SK-N-MC (cell line): ENCODE data around the gene ACAP2.
"Not testable (repeated sequence)": the region's sequence is repeated elsewhere in the genome, so short reads cannot be mapped to it uniquely, and the experiment has no call there.

Source experiments
- DNase-seq: peaks from one replicate; pipeline ENCODE4 v3.0.0-alpha.2; 2011; ENCODE audit warnings: low read depth, low spot score
- H3K27ac ChIP-seq: fragments of 200-600 bp; sonication (generic); 2 replicates; pipeline ENCODE4 v1.5.1; 2016; ENCODE audit warnings: mixed run types
- H3K36me3 ChIP-seq: fragments of 200-600 bp; sonication (generic); 2 replicates; pipeline ENCODE4 v1.6.1; 2017; ENCODE audit warnings: antibody characterized with exemption, low read length, mixed read lengths; ENCODE audit not compliant: insufficient read depth
- H3K4me3 ChIP-seq: fragments of 200-600 bp; sonication (generic); 2 replicates; pipeline ENCODE4 v1.5.1; 2016
- H3K9ac ChIP-seq: fragments of 200-600 bp; sonication (generic); 2 replicates; pipeline ENCODE4 v1.8.0; 2017; ENCODE audit warnings: mixed run types, mixed read lengths; ENCODE audit not compliant: insufficient read length
- H3K9me3 ChIP-seq: fragments of 200-600 bp; sonication (generic); 2 replicates; pipeline ENCODE4 v1.6.1; 2017; ENCODE audit warnings: low read depth, mild to moderate bottlenecking, antibody characterized with exemption, low read length, moderate library complexity, mixed read lengths
- EZH2 ChIP-seq: fragments of 200-600 bp; sonication (generic); IDR thresholded peaks from one replicate; pipeline ENCODE4 v1.6.1; 2017; ENCODE audit warnings: antibody characterized with exemption
- FOXP2 ChIP-seq: optimal IDR thresholded peaks from 2 replicates; pipeline ENCODE3; 2011; ENCODE audit warnings: mild to moderate bottlenecking, moderate library complexity; ENCODE audit not compliant: insufficient read depth; ENCODE audit errors: extremely low read length, control extremely low read depth
- POLR2AphosphoS5 ChIP-seq: IDR thresholded peaks from 2 replicates; pipeline ENCODE4 v1.6.1; 2012; ENCODE audit warnings: mild to moderate bottlenecking, low read depth, low read length, borderline replicate concordance

The ACAP2 gene

GRCh38 chr3:195386739-195387138 lies 56.1 kb downstream of the ACAP2 start:
- Histone ChIP-seq H3K36me3 (peaks cover 4% of the 10 kb centered on the region), H3K9me3 (no peaks in the 10 kb centered on the region), H3K9ac (no peak overlapping the region), H3K4me3 (no peak overlapping the region), H3K27ac (no peak overlapping the region)
- no peak for DNase-seq
- TF ChIP-seq EZH2 (no peak), FOXP2 (no peak), POLR2AphosphoS5 (no peak)

GRCh38 chr3:195385526-195385925 lies 57.3 kb downstream of the ACAP2 start:
- Histone ChIP-seq H3K27ac (peak overlapping the region; percentile 4; the same call in 1 of the 2 replicates), H3K36me3 (peaks cover 16% of the 10 kb centered on the region), H3K4me3 (peak overlapping the region; percentile 2; the same call in 1 of the 2 replicates), H3K9ac (no peak overlapping the region), H3K9me3 (no peaks in the 10 kb centered on the region)
- TF ChIP-seq FOXP2: no peak
- no peak for TF ChIP-seq POLR2AphosphoS5
- TF ChIP-seq EZH2: no peak
- no peak for DNase-seq

GRCh38 chr3:195384952-195385351 lies 57.9 kb downstream of the ACAP2 start:
- Histone ChIP-seq H3K9me3 (no peaks in the 10 kb centered on the region), H3K36me3 (peaks cover 20% of the 10 kb centered on the region), H3K4me3 (no peak overlapping the region), H3K9ac (no peak overlapping the region), H3K27ac (peak overlapping the region; percentile 4; the same call in 1 of the 2 replicates)
- TF ChIP-seq FOXP2 (no peak), EZH2 (no peak), POLR2AphosphoS5 (no peak)
- DNase-seq: no peak

GRCh38 chr3:195372220-195372619 lies 70.6 kb downstream of the ACAP2 start:
- Histone ChIP-seq H3K4me3 (no peak overlapping the region), H3K9me3 (no peaks in the 10 kb centered on the region), H3K36me3 (peaks cover 16% of the 10 kb centered on the region), H3K9ac (no peak overlapping the region), H3K27ac (no peak overlapping the region)
- TF ChIP-seq FOXP2 (no peak), EZH2 (no peak), POLR2AphosphoS5 (no peak)
- DNase-seq: no peak

- TF ChIP-seq EZH2 (no peak), FOXP2 (no peak), POLR2AphosphoS5 (no peak)
- no peak overlapping the region for H3K9ac ChIP-seq
- no peaks in the 10 kb centered on the region for H3K9me3 ChIP-seq
- no peak for DNase-seq
- peaks cover 30% of the 10 kb centered on the region for H3K36me3 ChIP-seq
- H3K4me3 ChIP-seq: no peak overlapping the region
- H3K27ac ChIP-seq: peak overlapping the region; percentile 3; the same call in 1 of the 2 replicates
Observed at GRCh38 chr3:195366200-195366925, 76.5 kb downstream of the ACAP2 start.

GRCh38 chr3:195365371-195365770 lies 77.4 kb downstream of the ACAP2 start:
- no peaks in the 10 kb centered on the region for H3K9me3 ChIP-seq
- peaks cover 28% of the 10 kb centered on the region for H3K36me3 ChIP-seq
- no peak overlapping the region for H3K27ac ChIP-seq
- no peak overlapping the region for H3K4me3 ChIP-seq
- H3K9ac ChIP-seq: no peak overlapping the region
- TF ChIP-seq FOXP2 (no peak), EZH2 (no peak), POLR2AphosphoS5 (no peak)
- no peak for DNase-seq

- not testable (repeated sequence) for H3K36me3 ChIP-seq, H3K27ac ChIP-seq, H3K4me3 ChIP-seq, H3K9me3 ChIP-seq, H3K9ac ChIP-seq, DNase-seq
Observed at GRCh38 chr3:195357797-195358196, 85.0 kb downstream of the ACAP2 start.

- no peak for DNase-seq
- TF ChIP-seq FOXP2: no peak
- H3K36me3 ChIP-seq: peaks cover 4% of the 10 kb centered on the region; the same call in 1 of the 2 replicates
- H3K27ac ChIP-seq: no peak overlapping the region; the same call in 1 of the 2 replicates
- no peak overlapping the region for H3K9ac ChIP-seq
- H3K4me3 ChIP-seq: no peak overlapping the region
- H3K9me3 ChIP-seq: no peaks in the 10 kb centered on the region
Observed at GRCh38 chr3:195356151-195357086, 86.4 kb downstream of the ACAP2 start.

GRCh38 chr3:195354009-195354408 lies 88.8 kb downstream of the ACAP2 start:
- not testable (repeated sequence) for H3K36me3 ChIP-seq, DNase-seq, H3K9me3 ChIP-seq, H3K4me3 ChIP-seq, H3K9ac ChIP-seq
- H3K27ac ChIP-seq: peak overlapping the region; percentile 60; the same call in 1 of the 2 replicates
